ENCODE results near the gene TMTC1. TPM values are rescaled to one million over a fixed set of nuclear protein-coding genes. Genes with fewer than 3 reads are reported as not detected.

TMTC1 gene
- total RNA-seq, 1 experiment from 2014 or later = 109 TPM

GRCh38 chr12:29563071-29563470 is 220.7 kb downstream of the TMTC1 start:
- no TSS peak for BruUV-seq (replicated peaks)
- H3K27ac Mint-ChIP-seq (ENCODE audit: low read depth, unreplicated experiment) = no peak overlapping the region
- no peaks in the 10 kb centered on the region for H3K9me3 Mint-ChIP-seq (ENCODE audit: unreplicated experiment)
- intact Hi-C loops (cut with micrococcal nuclease) = no loop called here
- H3K27me3 Mint-ChIP-seq (ENCODE audit: insufficient read depth, unreplicated experiment) = no peaks in the 10 kb centered on the region
- peaks cover 86% of the 10 kb centered on the region for H3K36me3 Mint-ChIP-seq (ENCODE audit: insufficient read depth, unreplicated experiment)
- POLR2A ChIA-PET = no interaction called here
- no peak overlapping the region for H3K4me3 Mint-ChIP-seq (ENCODE audit: unreplicated experiment)
- H3K4me1 Mint-ChIP-seq (ENCODE audit: insufficient read depth, unreplicated experiment) = peaks cover 7% of the 10 kb centered on the region
- no peak for DNase-seq (ENCODE audit: unreplicated experiment)
- CTCF ChIA-PET = interaction anchor here (0.6 to 1.9 kb wide), 2 partner anchors 10 to 952 kb away, joined by 3 to 6 read pairs; no protein-coding TSS in a partner anchor
- no peak for TF ChIP-seq CTCF (IDR thresholded peaks at IDR 0.05; ENCODE audit: unreplicated experiment)

GRCh38 chr12:29562110-29562804 is 221.5 kb downstream of the TMTC1 start:
- Mint-ChIP-seq H3K36me3 (ENCODE audit: insufficient read depth, unreplicated experiment) (peaks cover 90% of the 10 kb centered on the region), H3K27me3 (ENCODE audit: insufficient read depth, unreplicated experiment) (no peaks in the 10 kb centered on the region), H3K9me3 (ENCODE audit: unreplicated experiment) (no peaks in the 10 kb centered on the region), H3K4me1 (ENCODE audit: insufficient read depth, unreplicated experiment) (peaks cover 7% of the 10 kb centered on the region), H3K4me3 (ENCODE audit: unreplicated experiment) (no peak overlapping the region), H3K27ac (ENCODE audit: low read depth, unreplicated experiment) (no peak overlapping the region)
- peak; percentile 58 for DNase-seq (ENCODE audit: unreplicated experiment)
- ChIA-PET POLR2A (no interaction called here), CTCF (interaction anchor here (1.9 kb wide), 1 partner anchor 9 kb away, joined by 6 read pairs; no protein-coding TSS in a partner anchor)
- no TSS peak for BruUV-seq (replicated peaks)
- TF ChIP-seq CTCF (IDR thresholded peaks at IDR 0.05; ENCODE audit: unreplicated experiment) = no peak
- intact Hi-C loops (cut with micrococcal nuclease) = no loop called here

- H3K4me3 Mint-ChIP-seq (ENCODE audit: unreplicated experiment) = no peak overlapping the region
- no peaks in the 10 kb centered on the region for H3K27me3 Mint-ChIP-seq (ENCODE audit: insufficient read depth, unreplicated experiment)
- intact Hi-C loops (cut with micrococcal nuclease) = no loop called here
- CTCF ChIA-PET = no interaction called here
- no peak for TF ChIP-seq CTCF (IDR thresholded peaks at IDR 0.05; ENCODE audit: unreplicated experiment)
- BruUV-seq (replicated peaks) = no TSS peak
- POLR2A ChIA-PET = interaction anchor here (0.6 to 1.0 kb wide), 2 partner anchors 20 to 652 kb away, joined by 3 read pairs; no protein-coding TSS in a partner anchor
- DNase-seq (ENCODE audit: unreplicated experiment) = no peak
- peaks cover 90% of the 10 kb centered on the region for H3K36me3 Mint-ChIP-seq (ENCODE audit: insufficient read depth, unreplicated experiment)
- no peak overlapping the region for H3K27ac Mint-ChIP-seq (ENCODE audit: low read depth, unreplicated experiment)
- peaks cover 7% of the 10 kb centered on the region for H3K4me1 Mint-ChIP-seq (ENCODE audit: insufficient read depth, unreplicated experiment)
- H3K9me3 Mint-ChIP-seq (ENCODE audit: unreplicated experiment) = no peaks in the 10 kb centered on the region
Observed at GRCh38 chr12:29561664-29562071, 222.1 kb downstream of the TMTC1 start.

- Mint-ChIP-seq H3K4me1 (ENCODE audit: insufficient read depth, unreplicated experiment) (peaks cover 3% of the 10 kb centered on the region), H3K27me3 (ENCODE audit: insufficient read depth, unreplicated experiment) (no peaks in the 10 kb centered on the region)
- intact Hi-C loops (cut with micrococcal nuclease) = no loop called here
Observed at GRCh38 chr12:29559198-29559597, 224.5 kb downstream of the TMTC1 start.

More at GRCh38 chr12:29559198-29559597, 224.5 kb downstream of the TMTC1 start:
- ChIA-PET CTCF (interaction anchor here (0.6 to 1.1 kb wide), 4 partner anchors 368 to 1248 kb away, joined by 3 read pairs; no protein-coding TSS in a partner anchor), POLR2A (no interaction called here)
- Mint-ChIP-seq H3K9me3 (ENCODE audit: unreplicated experiment) (no peaks in the 10 kb centered on the region), H3K27ac (ENCODE audit: low read depth, unreplicated experiment) (peak overlapping the region; percentile 12), H3K36me3 (ENCODE audit: insufficient read depth, unreplicated experiment) (peaks cover 88% of the 10 kb centered on the region), H3K4me3 (ENCODE audit: unreplicated experiment) (no peak overlapping the region)
- TF ChIP-seq CTCF (IDR thresholded peaks at IDR 0.05; ENCODE audit: unreplicated experiment) = no peak
- BruUV-seq (replicated peaks) = no TSS peak
- DNase-seq (ENCODE audit: unreplicated experiment) = no peak

Data from MCF 10A (cell line).